Neural progenitor cell (in vitro differentiated cells): ENCODE data around the gene TNNT3. TPM values are rescaled to one million over a fixed set of nuclear protein-coding genes. Genes with fewer than 3 reads are reported as not detected.

Experiments
- microRNA-seq: library from miRNA; unstranded; fragments of <30 nt; microRNA quantifications from one replicate; pipeline ENCODE4, GENCODE V29; 2016
- total RNA-seq: library from RNA; depleted of rRNA; stranded (reverse); fragments of >200 nt; gene quantifications from 2 replicates; pipeline ENCODE4 v1.2.3, GENCODE V29; 2015; ENCODE audit warnings: low replicate concordance

Gene TNNT3
- total RNA-seq, 1 donor from 2014 or later, result 0.92 TPM

Small RNA genes lying within 50 kb of the gene (microRNA-seq; reads per million reads assigned to microRNA genes)
- gene MIR7847, result not detected

Other genes starting within 250 kb of the TNNT3 start
- gene KRTAP5-6, start 222.5 kb upstream of the TNNT3 start, total RNA-seq, result not detected in 2 replicates
- gene IFITM10, start 169.1 kb upstream of the TNNT3 start, total RNA-seq, result 0.34 TPM in 1 of 2 replicates, not detected in the other
- 38.2 and 94.6 TPM in 2 replicates for gene CTSD, start 155.8 kb upstream of the TNNT3 start, total RNA-seq
- not detected in 2 replicates for gene SYT8, start 84.7 kb upstream of the TNNT3 start, total RNA-seq
- gene TNNI2, start 80.7 kb upstream of the TNNT3 start, total RNA-seq, result 1.2 and 2.6 TPM in 2 replicates
- not detected in 2 replicates for gene LSP1, start 66.6 kb upstream of the TNNT3 start, total RNA-seq
- not detected in 2 replicates for gene PRR33, start 27.8 kb upstream of the TNNT3 start, total RNA-seq
- gene MRPL23, start 27.6 kb downstream of the TNNT3 start, total RNA-seq, result 43.2 and 82.1 TPM in 2 replicates
- not detected in 2 replicates for gene H19, start 78.1 kb downstream of the TNNT3 start, total RNA-seq
- gene IGF2, start 219.7 kb downstream of the TNNT3 start, total RNA-seq, result 0.45 and 3.3 TPM in 2 replicates
- not detected in 2 replicates for gene INS, start 241.5 kb downstream of the TNNT3 start, total RNA-seq